ENCODE results near the gene LRRC58. TPM values are rescaled to one million over a fixed set of nuclear protein-coding genes. Genes with fewer than 3 reads are reported as not detected.
A peak's percentile ranks its signal among the peaks of the same experiment; 100 is the strongest.

Gene LRRC58
- total RNA-seq = 10 to 100 TPM; 18.6 to 24.8 (median 21.9) TPM

DNA sequence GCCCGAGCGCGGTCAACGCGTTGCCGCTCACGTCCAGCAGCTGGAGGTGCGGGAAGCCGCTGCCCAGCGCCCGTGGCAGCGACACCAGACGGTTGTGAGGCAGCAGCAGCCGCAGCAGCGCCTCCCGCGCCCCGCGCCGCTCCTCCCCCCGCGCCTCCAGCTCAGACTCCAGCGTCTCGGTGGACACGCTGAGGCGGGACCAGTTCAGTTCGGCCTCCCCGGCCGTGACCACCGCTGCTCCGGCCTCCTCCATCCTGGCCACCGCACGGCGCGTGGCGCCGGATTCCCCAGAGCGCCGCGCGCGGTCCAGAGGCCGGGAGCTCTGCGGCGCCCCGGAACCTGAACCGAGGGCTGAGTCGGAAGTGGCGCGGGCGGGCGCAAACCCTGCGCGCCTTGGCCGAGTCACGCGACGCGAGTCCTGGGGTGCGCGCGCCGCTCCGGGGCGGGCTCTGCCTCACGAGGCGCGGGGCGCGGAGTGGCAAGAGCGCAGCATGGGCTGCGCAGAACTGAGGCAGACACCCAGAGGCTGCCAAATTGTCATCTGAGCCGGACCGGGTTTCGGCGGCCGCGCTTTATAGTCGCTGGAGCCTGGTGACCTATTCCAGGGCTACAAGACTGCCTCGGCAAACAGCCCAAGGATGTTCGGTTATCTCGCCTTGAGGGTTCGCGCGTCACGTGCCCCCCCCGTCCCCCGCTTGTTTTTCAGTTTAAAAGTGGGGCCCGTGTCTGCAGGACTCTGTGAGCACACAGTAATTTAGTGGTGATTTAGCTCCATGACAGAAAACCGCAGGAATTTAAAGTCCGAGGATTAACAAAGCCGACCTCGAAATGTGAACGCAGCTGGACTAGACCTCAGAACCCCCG, at the start of gene LRRC58:
Gene LRRC58 (minus strand): TSS at position 364 of the 864 bp plus-strand sequence. CDS start 111 bp downstream, at position 253.
- Histone ChIP-seq H3K27me3 (no peaks in the 10 kb centered on the region), H3K4me3 (peak within 1 kb of the TSS; percentile 65 to 83 (median 72)), H3K27ac (peak within 1 kb of the TSS; percentile 79 to 91 (median 85)), H3K36me3 (no peaks in the 10 kb centered on the region), H3K9me3 (no peaks in the 10 kb centered on the region), H3K4me1 (peaks cover 0 to 18% (median 1%) of the 10 kb centered on the region in 4 donors)
- peak in 5 of 6 experiments; percentile 11 to 39 (median 25) for TF ChIP-seq CTCF (IDR thresholded peaks at IDR 0.05)
- peak; percentile 74 to 77 for TF ChIP-seq POLR2A (IDR thresholded peaks at IDR 0.05)
- peak; percentile 83 to 95 (median 93) for DNase-seq

DNA sequence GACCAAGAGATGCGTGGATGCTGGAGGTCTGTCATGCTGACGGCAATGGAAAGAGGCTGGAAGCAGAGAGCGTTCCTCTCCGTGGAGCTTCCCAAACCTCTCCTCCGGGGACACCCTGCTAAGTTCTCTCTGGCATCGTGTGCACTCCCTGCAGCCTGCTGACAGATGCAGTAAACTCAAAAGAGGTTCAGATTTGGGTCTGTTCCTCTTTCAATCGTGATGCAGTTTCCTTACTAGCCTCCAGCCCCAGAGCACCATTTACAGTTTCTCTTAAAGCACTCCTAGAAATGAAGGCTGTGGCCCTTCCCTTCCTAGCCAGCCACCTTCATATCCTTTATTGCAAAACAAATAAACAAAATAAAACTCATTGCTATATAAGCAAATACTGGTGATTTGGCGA, 47.3 kb upstream of the LRRC58 start:
- Histone ChIP-seq H3K4me1 (no peaks in the 10 kb centered on the region), H3K27ac (no peak overlapping the region), H3K9me3 (no peaks in the 10 kb centered on the region), H3K36me3 (peaks cover 0 to 51% (median 0%) of the 10 kb centered on the region in 3 donors), H3K4me3 (no peak overlapping the region), H3K27me3 (no peaks in the 10 kb centered on the region)
- TF ChIP-seq CTCF (IDR thresholded peaks at IDR 0.05) (no peak), POLR2A (IDR thresholded peaks at IDR 0.05) (no peak)
- no peak for DNase-seq

- no peaks in the 10 kb centered on the region for H3K4me1 ChIP-seq
- H3K27ac ChIP-seq = no peak overlapping the region
- no peak overlapping the region for H3K4me3 ChIP-seq
- H3K9me3 ChIP-seq = no peaks in the 10 kb centered on the region
- peaks cover 0 to 34% (median 0%) of the 10 kb centered on the region in 3 donors for H3K36me3 ChIP-seq
- no peak for TF ChIP-seq CTCF (IDR thresholded peaks at IDR 0.05)
- no peak for TF ChIP-seq POLR2A (IDR thresholded peaks at IDR 0.05)
- H3K27me3 ChIP-seq = no peaks in the 10 kb centered on the region
- DNase-seq = no peak
These were observed 45.2 kb upstream of the LRRC58 start for GRCh38 chr3:120394347-120394746.

DNA sequence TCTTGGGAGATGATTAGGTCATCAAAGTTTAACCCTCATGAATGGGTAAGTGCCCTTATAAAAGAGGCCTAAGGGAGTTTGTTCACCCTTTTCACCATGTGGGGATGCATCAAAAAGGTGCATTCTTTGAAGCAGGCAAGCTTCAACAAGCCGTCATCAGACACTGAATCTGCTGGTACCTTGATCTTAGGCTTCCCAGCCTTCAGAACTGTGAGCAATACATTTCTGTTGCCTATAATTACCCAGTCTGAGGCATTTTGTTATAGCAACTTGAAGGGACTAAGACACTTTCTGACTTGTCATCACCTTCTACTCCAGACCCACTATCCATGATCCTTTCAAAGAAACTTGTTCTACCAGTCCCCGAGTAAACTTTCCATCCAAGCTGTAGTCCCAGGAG, 44.6 kb upstream of the LRRC58 start:
- no peaks in the 10 kb centered on the region for H3K9me3 ChIP-seq
- no peaks in the 10 kb centered on the region for H3K27me3 ChIP-seq
- no peak overlapping the region for H3K27ac ChIP-seq
- H3K36me3 ChIP-seq = peaks cover 0 to 29% (median 0%) of the 10 kb centered on the region in 3 donors
- H3K4me3 ChIP-seq = no peak overlapping the region
- no peaks in the 10 kb centered on the region for H3K4me1 ChIP-seq
- DNase-seq = no peak
- TF ChIP-seq CTCF (IDR thresholded peaks at IDR 0.05) (no peak), POLR2A (IDR thresholded peaks at IDR 0.05) (no peak)

GRCh38 chr3:120393243-120393642, 44.1 kb upstream of the LRRC58 start:
- DNase-seq = no peak
- H3K36me3 ChIP-seq = peaks cover 0 to 24% (median 0%) of the 10 kb centered on the region in 3 donors
- H3K27ac ChIP-seq = no peak overlapping the region
- TF ChIP-seq CTCF (IDR thresholded peaks at IDR 0.05) (no peak), POLR2A (IDR thresholded peaks at IDR 0.05) (no peak)
- H3K9me3 ChIP-seq = no peaks in the 10 kb centered on the region
- no peaks in the 10 kb centered on the region for H3K4me1 ChIP-seq
- no peaks in the 10 kb centered on the region for H3K27me3 ChIP-seq
- no peak overlapping the region for H3K4me3 ChIP-seq
